ENCODE data around the gene SH2D1B.

The SH2D1B gene

GRCh38 chr1:162367073-162367472 lies 44.9 kb downstream of the SH2D1B start:
- TF ChIP-seq CTCF (IDR thresholded peaks at IDR 0.05) = no peak
- Histone ChIP-seq H3K4me3 (no peak overlapping the region), H3K27ac (no peak overlapping the region)
- DNase-seq (ENCODE audit: low spot score) = no peak

GRCh38 chr1:162366671-162367070 lies 45.3 kb downstream of the SH2D1B start:
- H3K4me3 ChIP-seq = no peak overlapping the region
- no peak overlapping the region for H3K27ac ChIP-seq
- no peak for TF ChIP-seq CTCF (IDR thresholded peaks at IDR 0.05)
- no peak for DNase-seq (ENCODE audit: low spot score)

- Histone ChIP-seq H3K4me3 (no peak overlapping the region), H3K27ac (no peak overlapping the region)
- DNase-seq (ENCODE audit: low spot score) = no peak
- TF ChIP-seq CTCF (IDR thresholded peaks at IDR 0.05) = no peak
Observed at GRCh38 chr1:162366149-162366548, 45.8 kb downstream of the SH2D1B start.

- Histone ChIP-seq H3K4me3 (no peak overlapping the region), H3K27ac (no peak overlapping the region)
- DNase-seq (ENCODE audit: low spot score) = no peak
- no peak for TF ChIP-seq CTCF (IDR thresholded peaks at IDR 0.05)
Observed at GRCh38 chr1:162365284-162366020, 46.5 kb downstream of the SH2D1B start.

- no peak for TF ChIP-seq CTCF (IDR thresholded peaks at IDR 0.05)
- H3K4me3 ChIP-seq = no peak overlapping the region
- H3K27ac ChIP-seq = no peak overlapping the region
- no peak for DNase-seq (ENCODE audit: low spot score)
Observed at GRCh38 chr1:162364498-162364897, 47.4 kb downstream of the SH2D1B start.

GRCh38 chr1:162363823-162364222 lies 48.1 kb downstream of the SH2D1B start:
- no peak for DNase-seq (ENCODE audit: low spot score)
- Histone ChIP-seq H3K4me3 (no peak overlapping the region), H3K27ac (no peak overlapping the region)
- no peak for TF ChIP-seq CTCF (IDR thresholded peaks at IDR 0.05)

- H3K4me3 ChIP-seq = no peak overlapping the region
- no peak for TF ChIP-seq CTCF (IDR thresholded peaks at IDR 0.05)
- DNase-seq (ENCODE audit: low spot score) = no peak
- no peak overlapping the region for H3K27ac ChIP-seq
Observed at GRCh38 chr1:162361349-162361748, 50.6 kb downstream of the SH2D1B start.

Measured in coronary artery (tissue), 2 donors.